WTC11 (cell line): Measurements from ENCODE around the gene SPSB2. TPM values are rescaled to one million over a fixed set of nuclear protein-coding genes. Genes with fewer than 3 reads are reported as not detected.
A peak's percentile ranks its signal among the peaks of the same experiment; 100 is the strongest.
"Not testable (repeated sequence)": the region's sequence is repeated elsewhere in the genome, so short reads cannot be mapped to it uniquely, and the experiment has no call there.

Experiments
- ATAC-seq: fragments of 200-7000 bp; cut with Tn5 transposase; 2 replicates; pipeline ENCODE4 v1.10.0; 2021; ENCODE audit warnings: mild to moderate bottlenecking, moderate library complexity
- CTCF ChIA-PET: fragments of 300-600 bp; sonication (Branson Sonifier 250); formaldehyde crosslinking; loops from one replicate; lab custom pipeline; 2021; ENCODE audit warnings: antibody characterized with exemption; lab: Charles Lee
- POLR2A ChIA-PET: fragments of 350-600 bp; sonication (Branson Sonifier 250); formaldehyde crosslinking; loops from one replicate; lab custom pipeline; 2021; ENCODE audit warnings: antibody characterized with exemption; lab: Charles Lee
- DNase-seq: peaks from one replicate; pipeline ENCODE4 v3.0.0; 2021; ENCODE audit warnings: low spot score
- H3K27ac Mint-ChIP-seq: 2 replicates; pipeline ENCODE4 v1.8.0; 2021; ENCODE audit warnings: mixed read lengths
- H3K27me3 Mint-ChIP-seq: 2 replicates; pipeline ENCODE4 v1.8.0; 2021; ENCODE audit warnings: low read depth, mild to moderate bottlenecking, moderate library complexity, mixed read lengths
- H3K36me3 Mint-ChIP-seq: 2 replicates; pipeline ENCODE4 v1.8.0; 2021; ENCODE audit warnings: mixed read lengths
- H3K4me1 Mint-ChIP-seq: 2 replicates; pipeline ENCODE4 v1.8.0; 2022; ENCODE audit warnings: mixed read lengths
- H3K4me3 Mint-ChIP-seq: 2 replicates; pipeline ENCODE4 v1.8.0; 2021; ENCODE audit warnings: mild to moderate bottlenecking, moderate library complexity, mixed read lengths
- H3K9me3 Mint-ChIP-seq: 2 replicates; pipeline ENCODE4 v1.8.0; 2021; ENCODE audit warnings: mixed read lengths
- FOXK1 ChIP-seq: sonication (generic); formaldehyde crosslinking; IDR thresholded peaks from 2 replicates; pipeline ENCODE4 v1.8.0; 2022; ENCODE audit warnings: mild to moderate bottlenecking, moderate library complexity, missing genetic modification reagents
- KAT7 ChIP-seq: sonication (generic); formaldehyde crosslinking; IDR thresholded peaks from 2 replicates; pipeline ENCODE4 v1.8.1; 2023; ENCODE audit warnings: missing genetic modification reagents, mild to moderate bottlenecking, borderline replicate concordance
- MXD4 ChIP-seq: fragments of 250-450 bp; sonication (Bioruptor Pico); IDR thresholded peaks from 2 replicates; pipeline ENCODE4 v1.8.0; 2021; ENCODE audit warnings: mild to moderate bottlenecking, moderate library complexity, borderline replicate concordance
- OVOL2 ChIP-seq: fragments of 250-450 bp; sonication (Bioruptor Pico); IDR thresholded peaks from 2 replicates; pipeline ENCODE4 v1.9.0; 2021; ENCODE audit warnings: mild to moderate bottlenecking, borderline replicate concordance
- RORB ChIP-seq: fragments of 250-450 bp; sonication (Bioruptor Pico); IDR thresholded peaks from 2 replicates; pipeline ENCODE4 v1.9.0; 2021; ENCODE audit warnings: mild to moderate bottlenecking
- ZNF396 ChIP-seq: fragments of 250-450 bp; sonication (Bioruptor Pico); IDR thresholded peaks from 2 replicates; pipeline ENCODE4 v1.8.0; 2021; ENCODE audit warnings: mild to moderate bottlenecking, moderate library complexity, borderline replicate concordance
- total RNA-seq: library from RNA; stranded (reverse); gene quantifications from 3 replicates; pipeline ENCODE4 v1.2.3, GENCODE V29; 2021
- TF ChIP-seq, protein P1 (sequence below): sonication (generic); formaldehyde crosslinking; conservative IDR thresholded peaks from 2 replicates; pipeline ENCODE4 v1.8.1; 2022; ENCODE audit warnings: mild to moderate bottlenecking, missing genetic modification reagents
- TF ChIP-seq, protein P2 (sequence below): sonication (generic); formaldehyde crosslinking; IDR thresholded peaks from 2 replicates; pipeline ENCODE4 v1.8.0; 2022; ENCODE audit warnings: mild to moderate bottlenecking, missing genetic modification reagents
- TF ChIP-seq, protein P3 (sequence below): sonication (generic); formaldehyde crosslinking; IDR thresholded peaks from 2 replicates; pipeline ENCODE4 v1.8.1; 2023; ENCODE audit warnings: mild to moderate bottlenecking, moderate library complexity, missing genetic modification reagents
- TF ChIP-seq, protein P4 (sequence below): sonication (generic); formaldehyde crosslinking; IDR thresholded peaks from 2 replicates; pipeline ENCODE4 v1.8.0; 2023; ENCODE audit warnings: missing genetic modification reagents, mild to moderate bottlenecking, borderline replicate concordance

SPSB2 gene
- total RNA-seq, 1 experiment from 2014 or later = 25.5 TPM

DNA sequence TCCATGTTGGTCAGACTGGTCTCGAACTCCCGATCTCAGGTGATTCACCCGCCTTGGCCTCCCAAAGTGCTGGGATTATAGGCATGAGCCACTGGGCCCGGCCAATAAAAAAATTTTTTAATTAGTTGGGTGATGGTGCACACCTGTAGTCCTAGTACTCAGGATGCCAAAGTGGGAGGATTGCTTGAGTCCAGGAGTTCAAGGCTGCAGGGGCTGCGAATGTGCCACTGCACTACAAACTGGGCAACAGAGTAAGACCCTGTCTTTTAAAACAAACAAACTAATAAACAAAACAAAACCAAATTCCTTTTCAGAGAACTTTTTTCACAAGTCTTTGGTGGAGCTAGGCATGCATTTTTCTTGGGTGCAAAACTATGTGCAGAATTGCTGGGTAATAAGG, 10.1 kb upstream of the SPSB2 start:
- DNase-seq = no peak
- TF ChIP-seq MXD4 (CRISPR knock-in tag) (no peak), FOXK1 (CRISPR knock-in tag) (no peak), ZNF396 (no peak), OVOL2 (CRISPR knock-in tag) (no peak), RORB (no peak), KAT7 (no peak)
- TF ChIP-seq, protein P1, sequence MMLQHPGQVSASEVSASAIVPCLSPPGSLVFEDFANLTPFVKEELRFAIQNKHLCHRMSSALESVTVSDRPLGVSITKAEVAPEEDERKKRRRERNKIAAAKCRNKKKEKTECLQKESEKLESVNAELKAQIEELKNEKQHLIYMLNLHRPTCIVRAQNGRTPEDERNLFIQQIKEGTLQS (CRISPR knock-in tag) = no peak
- TF ChIP-seq, protein P2, sequence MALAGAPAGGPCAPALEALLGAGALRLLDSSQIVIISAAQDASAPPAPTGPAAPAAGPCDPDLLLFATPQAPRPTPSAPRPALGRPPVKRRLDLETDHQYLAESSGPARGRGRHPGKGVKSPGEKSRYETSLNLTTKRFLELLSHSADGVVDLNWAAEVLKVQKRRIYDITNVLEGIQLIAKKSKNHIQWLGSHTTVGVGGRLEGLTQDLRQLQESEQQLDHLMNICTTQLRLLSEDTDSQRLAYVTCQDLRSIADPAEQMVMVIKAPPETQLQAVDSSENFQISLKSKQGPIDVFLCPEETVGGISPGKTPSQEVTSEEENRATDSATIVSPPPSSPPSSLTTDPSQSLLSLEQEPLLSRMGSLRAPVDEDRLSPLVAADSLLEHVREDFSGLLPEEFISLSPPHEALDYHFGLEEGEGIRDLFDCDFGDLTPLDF (CRISPR knock-in tag) = no peak
- TF ChIP-seq, protein P3, sequence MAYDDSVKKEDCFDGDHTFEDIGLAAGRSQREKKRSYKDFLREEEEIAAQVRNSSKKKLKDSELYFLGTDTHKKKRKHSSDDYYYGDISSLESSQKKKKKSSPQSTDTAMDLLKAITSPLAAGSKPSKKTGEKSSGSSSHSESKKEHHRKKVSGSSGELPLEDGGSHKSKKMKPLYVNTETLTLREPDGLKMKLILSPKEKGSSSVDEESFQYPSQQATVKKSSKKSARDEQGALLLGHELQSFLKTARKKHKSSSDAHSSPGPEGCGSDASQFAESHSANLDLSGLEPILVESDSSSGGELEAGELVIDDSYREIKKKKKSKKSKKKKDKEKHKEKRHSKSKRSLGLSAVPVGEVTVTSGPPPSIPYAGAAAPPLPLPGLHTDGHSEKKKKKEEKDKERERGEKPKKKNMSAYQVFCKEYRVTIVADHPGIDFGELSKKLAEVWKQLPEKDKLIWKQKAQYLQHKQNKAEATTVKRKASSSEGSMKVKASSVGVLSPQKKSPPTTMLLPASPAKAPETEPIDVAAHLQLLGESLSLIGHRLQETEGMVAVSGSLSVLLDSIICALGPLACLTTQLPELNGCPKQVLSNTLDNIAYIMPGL (CRISPR knock-in tag) = no peak
- TF ChIP-seq, protein P4, sequence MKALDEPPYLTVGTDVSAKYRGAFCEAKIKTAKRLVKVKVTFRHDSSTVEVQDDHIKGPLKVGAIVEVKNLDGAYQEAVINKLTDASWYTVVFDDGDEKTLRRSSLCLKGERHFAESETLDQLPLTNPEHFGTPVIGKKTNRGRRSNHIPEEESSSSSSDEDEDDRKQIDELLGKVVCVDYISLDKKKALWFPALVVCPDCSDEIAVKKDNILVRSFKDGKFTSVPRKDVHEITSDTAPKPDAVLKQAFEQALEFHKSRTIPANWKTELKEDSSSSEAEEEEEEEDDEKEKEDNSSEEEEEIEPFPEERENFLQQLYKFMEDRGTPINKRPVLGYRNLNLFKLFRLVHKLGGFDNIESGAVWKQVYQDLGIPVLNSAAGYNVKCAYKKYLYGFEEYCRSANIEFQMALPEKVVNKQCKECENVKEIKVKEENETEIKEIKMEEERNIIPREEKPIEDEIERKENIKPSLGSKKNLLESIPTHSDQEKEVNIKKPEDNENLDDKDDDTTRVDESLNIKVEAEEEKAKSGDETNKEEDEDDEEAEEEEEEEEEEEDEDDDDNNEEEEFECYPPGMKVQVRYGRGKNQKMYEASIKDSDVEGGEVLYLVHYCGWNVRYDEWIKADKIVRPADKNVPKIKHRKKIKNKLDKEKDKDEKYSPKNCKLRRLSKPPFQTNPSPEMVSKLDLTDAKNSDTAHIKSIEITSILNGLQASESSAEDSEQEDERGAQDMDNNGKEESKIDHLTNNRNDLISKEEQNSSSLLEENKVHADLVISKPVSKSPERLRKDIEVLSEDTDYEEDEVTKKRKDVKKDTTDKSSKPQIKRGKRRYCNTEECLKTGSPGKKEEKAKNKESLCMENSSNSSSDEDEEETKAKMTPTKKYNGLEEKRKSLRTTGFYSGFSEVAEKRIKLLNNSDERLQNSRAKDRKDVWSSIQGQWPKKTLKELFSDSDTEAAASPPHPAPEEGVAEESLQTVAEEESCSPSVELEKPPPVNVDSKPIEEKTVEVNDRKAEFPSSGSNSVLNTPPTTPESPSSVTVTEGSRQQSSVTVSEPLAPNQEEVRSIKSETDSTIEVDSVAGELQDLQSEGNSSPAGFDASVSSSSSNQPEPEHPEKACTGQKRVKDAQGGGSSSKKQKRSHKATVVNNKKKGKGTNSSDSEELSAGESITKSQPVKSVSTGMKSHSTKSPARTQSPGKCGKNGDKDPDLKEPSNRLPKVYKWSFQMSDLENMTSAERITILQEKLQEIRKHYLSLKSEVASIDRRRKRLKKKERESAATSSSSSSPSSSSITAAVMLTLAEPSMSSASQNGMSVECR (CRISPR knock-in tag) = no peak
- TF ChIP-seq, all 79 proteins: peak for 0
- CTCF ChIA-PET = interaction anchor here (1.7 to 3.7 kb wide), 3 partner anchors 8 to 14 kb away, joined by 5 to 17 read pairs (median 8); partner anchors contain the start of gene SPSB2
- peaks cover 31% of the 10 kb centered on the region for H3K4me1 Mint-ChIP-seq
- POLR2A ChIA-PET = no interaction called here
- H3K27ac Mint-ChIP-seq = no peak overlapping the region
- H3K9me3 Mint-ChIP-seq = no peaks in the 10 kb centered on the region
- H3K36me3 Mint-ChIP-seq = peaks cover 7% of the 10 kb centered on the region; the same call in 1 of the 2 replicates
- H3K4me3 Mint-ChIP-seq = no peak overlapping the region
- no peak for ATAC-seq
- no peaks in the 10 kb centered on the region for H3K27me3 Mint-ChIP-seq

DNA sequence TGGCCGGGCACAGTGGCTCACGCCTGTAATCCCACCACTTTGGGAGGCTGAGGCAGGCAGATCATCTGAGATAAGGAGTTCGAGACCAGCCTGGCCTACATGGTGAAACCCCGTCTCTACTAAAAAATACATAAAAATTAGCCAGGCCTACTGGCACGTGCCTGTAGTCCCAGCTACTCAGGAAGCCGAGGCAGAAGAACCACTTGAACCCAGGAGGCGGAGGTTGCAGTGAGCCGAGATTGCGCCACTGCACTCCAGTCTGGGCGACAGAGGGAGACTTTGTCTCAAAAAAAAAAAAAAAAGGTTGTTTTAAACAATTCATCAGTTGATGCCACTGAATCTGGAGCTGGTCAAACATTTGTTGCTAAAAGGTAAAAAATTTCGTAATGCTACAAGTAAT, 6.7 kb upstream of the SPSB2 start:
- DNase-seq, POLR2A ChIA-PET, H3K27ac Mint-ChIP-seq, H3K4me1 Mint-ChIP-seq, H3K4me3 Mint-ChIP-seq, ATAC-seq, H3K9me3 Mint-ChIP-seq, H3K27me3 Mint-ChIP-seq: not testable (repeated sequence)
- CTCF ChIA-PET = interaction anchor here (0.7 kb wide), 1 partner anchor 228 kb away, joined by 3 read pairs; no protein-coding TSS in a partner anchor
- H3K36me3 Mint-ChIP-seq = peaks cover 13% of the 10 kb centered on the region

DNA sequence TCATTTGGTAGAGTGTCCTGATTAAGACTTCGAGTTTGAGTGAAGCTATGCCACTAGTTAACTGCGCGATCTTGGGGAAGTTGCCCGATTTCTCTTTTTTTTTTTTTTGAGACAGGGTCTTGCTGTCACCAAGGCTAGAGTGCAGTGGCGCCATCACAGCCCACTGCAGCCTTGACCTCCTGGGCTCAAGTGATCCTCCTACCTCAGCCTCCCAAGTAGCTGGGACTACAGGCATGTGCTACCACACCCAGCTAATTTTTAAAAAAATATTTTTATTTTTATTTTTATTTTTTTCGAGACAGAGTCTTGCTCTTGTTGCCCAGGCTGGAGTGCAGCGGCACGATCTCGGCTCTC, 889 bp upstream of the SPSB2 start:
- Mint-ChIP-seq H3K4me3 (peak overlapping the region; percentile 89), H3K4me1 (peaks cover 37% of the 10 kb centered on the region), H3K36me3 (peaks cover 35% of the 10 kb centered on the region), H3K27ac (peak overlapping the region; percentile 86)
- ChIA-PET CTCF (interaction anchor here (0.6 to 8.5 kb wide), 8 partner anchors 21 to 577 kb away, joined by 3 to 181 read pairs (median 46); partner anchors contain the start of genes C12orf57, CDCA3, COPS7A and ENO2), POLR2A (interaction anchor here (0.9 to 2.6 kb wide), 4 partner anchors 10 to 90 kb away, joined by 3 to 31 read pairs (median 10); partner anchors contain the start of genes CDCA3 and USP5)
- H3K9me3 Mint-ChIP-seq, ATAC-seq, H3K27me3 Mint-ChIP-seq, DNase-seq: not testable (repeated sequence)
